ENCODE data around the gene STAMBP.

STAMBP gene

DNA sequence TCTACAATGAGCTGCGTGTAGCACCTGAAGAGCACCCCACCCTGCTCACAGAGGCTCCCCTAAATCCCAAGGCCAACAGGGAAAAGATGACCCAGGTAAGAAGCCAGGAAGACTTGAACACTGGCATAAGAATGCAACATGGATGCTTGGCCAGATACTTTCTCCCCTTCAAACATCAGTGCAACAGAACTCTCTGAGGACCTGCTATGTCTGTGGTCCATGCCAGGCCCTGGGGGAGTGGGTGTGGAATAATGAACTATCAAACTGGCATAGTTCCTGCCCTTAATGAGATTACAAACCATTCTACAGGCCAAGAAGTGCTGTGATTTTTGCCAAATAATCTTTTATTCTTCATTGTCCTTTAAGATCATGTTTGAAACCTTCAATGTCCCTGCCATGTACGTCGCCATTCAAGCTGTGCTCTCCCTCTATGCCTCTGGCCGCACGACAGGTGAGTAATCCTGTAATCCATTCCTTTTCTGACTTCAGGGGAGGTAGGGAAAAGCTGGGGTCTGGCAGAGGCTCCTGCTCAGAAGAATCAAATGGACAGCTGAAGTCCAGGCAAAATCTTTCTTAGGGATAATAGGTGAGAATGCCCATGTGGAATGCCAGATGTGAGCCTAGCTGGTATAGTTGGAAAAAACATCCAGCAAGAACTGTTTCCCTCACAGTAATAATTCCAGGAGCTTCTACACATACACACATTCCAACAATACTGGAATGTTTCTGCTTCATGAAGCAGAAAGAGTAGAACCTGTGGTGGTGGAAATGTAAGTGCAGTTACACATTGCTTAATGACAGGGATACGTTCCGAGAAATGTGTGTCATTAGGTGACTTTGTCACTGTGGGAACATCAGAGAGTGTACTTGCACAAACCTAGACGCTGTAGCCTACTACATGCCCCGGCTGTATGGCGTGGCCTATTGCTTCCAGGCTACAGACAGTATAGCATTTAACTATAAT is 80.2 kb downstream of the STAMBP start:
- no peak for DNase-seq

GRCh38 chr2:73910873-73911547 is 82.2 kb downstream of the STAMBP start:
- DNase-seq: no peak

DNA sequence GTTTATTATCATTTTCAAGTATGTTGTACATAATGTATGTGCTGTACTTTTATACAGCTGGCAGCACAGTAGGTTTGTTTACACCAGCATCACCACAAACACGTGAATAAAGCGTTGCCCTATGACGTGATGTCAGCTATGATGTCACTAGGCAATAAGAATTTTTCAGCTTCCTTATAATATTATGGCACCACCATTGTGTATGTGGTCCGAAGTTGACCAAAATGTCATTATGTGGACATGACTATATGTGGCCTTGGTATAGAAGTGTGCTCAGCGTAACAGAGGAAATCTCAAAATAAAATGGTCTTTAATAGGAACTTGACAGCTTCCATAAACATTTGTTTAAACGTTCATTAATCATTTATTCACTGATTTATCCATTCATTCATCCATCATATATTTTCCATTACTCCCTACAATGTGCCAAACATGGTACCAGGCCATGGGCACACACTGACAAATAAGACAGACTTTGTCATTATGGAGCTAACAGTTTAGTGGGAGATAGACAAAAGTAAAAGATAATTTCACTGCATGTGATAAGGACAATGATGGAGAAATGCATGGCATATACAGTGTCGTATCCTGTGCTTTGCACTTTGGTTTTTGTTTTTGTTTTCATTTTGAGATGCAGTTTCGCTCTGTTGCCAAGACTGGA is 82.9 kb downstream of the STAMBP start:
- DNase-seq: no peak

DNA sequence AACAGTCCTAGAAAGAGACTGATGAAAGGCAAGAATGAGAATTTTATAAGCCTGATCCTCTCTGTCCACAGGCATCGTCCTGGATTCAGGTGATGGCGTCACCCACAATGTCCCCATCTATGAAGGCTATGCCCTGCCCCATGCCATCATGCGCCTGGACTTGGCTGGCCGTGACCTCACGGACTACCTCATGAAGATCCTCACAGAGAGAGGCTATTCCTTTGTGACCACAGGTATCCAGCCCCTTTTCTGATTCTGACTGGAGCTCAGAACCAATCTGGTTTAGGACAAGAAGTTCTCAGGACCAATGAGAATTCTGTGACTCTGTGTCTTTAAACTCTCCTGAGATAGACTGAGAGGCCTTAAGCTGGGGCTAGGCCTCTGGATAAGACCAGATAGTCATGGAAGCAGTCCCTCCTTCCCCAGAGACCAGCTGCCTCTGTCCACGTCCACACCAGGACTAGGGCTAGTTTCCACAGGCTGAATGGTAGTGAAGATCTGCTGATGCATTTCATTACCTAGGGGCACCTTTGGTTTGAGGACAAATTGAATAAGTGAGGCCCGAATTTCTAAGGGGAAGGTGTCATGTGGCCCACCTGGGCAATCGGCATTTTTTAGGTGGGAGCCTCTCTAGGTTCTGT is 84.8 kb downstream of the STAMBP start:
- no peak for DNase-seq

GRCh38 chr2:73914667-73915066 is 85.9 kb downstream of the STAMBP start:
- DNase-seq: no peak

GRCh38 chr2:73915437-73915993 is 86.8 kb downstream of the STAMBP start:
- DNase-seq: no peak

GRCh38 chr2:73916666-73917065 is 87.9 kb downstream of the STAMBP start:
- no peak for DNase-seq

- DNase-seq: no peak
Measured at GRCh38 chr2:73917296-73917695, 88.5 kb downstream of the STAMBP start.

- DNase-seq: no peak
Measured at GRCh38 chr2:73917696-73918207, 89.0 kb downstream of the STAMBP start.

- no peak for DNase-seq
Measured at GRCh38 chr2:73918856-73919255, 90.1 kb downstream of the STAMBP start.

DNA sequence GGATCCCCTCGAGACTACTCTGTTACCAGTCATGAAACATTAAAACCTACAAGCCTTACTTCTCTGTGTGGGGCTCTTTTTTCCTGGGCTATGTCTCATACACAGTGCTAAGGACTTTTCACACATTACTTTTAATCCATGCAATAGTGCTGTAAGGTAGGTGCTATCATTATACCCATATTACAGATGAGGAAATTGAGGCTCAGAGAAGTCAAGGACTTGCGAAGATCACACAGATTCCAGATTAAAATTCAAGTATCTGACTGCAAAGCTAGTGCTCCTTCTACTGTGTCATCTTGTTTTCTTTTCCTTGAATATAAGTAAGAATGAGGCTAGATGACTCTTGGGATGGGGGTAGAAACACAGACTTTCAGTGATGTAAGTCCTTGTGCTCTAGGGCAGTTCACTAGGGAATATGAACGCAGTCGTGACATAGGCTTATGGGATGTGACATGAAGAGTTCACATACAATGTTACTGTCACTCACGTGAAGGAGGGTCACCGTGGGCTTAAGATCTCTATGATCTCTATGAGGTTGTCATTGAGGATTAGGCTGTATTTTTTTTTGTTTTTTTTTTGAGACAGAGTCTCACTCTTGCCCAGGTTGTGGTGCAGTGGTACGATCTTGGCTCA is 91.0 kb downstream of the STAMBP start:
- no peak for DNase-seq

GRCh38 chr2:73920577-73921545 is 92.1 kb downstream of the STAMBP start:
- DNase-seq: no peak

DNA sequence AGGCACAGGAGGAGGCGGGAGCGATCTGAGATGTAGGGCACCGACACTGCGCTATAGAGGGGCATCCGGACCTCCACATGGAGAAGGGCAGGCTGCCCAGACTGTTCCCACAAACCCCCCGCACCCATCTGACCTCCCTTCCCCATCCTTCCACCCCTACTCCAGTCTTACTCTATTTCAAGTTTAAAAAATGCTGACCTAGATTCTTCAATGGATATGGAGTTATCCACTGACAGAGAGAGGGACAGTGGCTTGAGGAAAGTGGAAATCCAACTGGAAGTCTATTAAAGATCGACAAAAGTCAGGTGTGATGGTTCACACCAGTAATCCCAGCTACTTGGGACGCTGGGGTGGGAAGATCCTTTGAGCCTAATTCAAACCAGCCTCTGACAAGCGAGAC is 92.8 kb downstream of the STAMBP start:
- DNase-seq: no peak

- no peak for DNase-seq
Measured at GRCh38 chr2:73922681-73923080, 93.9 kb downstream of the STAMBP start.

Measured in right forelimb (tissue), 1 donor.